Measurements from ENCODE around the gene PTH2.
A peak's percentile ranks its signal among the peaks of the same experiment; 100 is the strongest.
"Not testable (repeated sequence)": the region's sequence is repeated elsewhere in the genome, so short reads cannot be mapped to it uniquely, and the experiment has no call there.

The PTH2 gene

GRCh38 chr19:49423071-49423984 lies at the start of gene PTH2:
Gene PTH2 (minus strand): TSS chr19:49423441. CDS start chr19:49423339, 102 bp downstream.
- no peak for DNase-seq

GRCh38 chr19:49472936-49473335 lies 49.7 kb upstream of the PTH2 start:
- peak; percentile 42 for DNase-seq

- DNase-seq: no peak
Measured at GRCh38 chr19:49470615-49470978, 47.4 kb upstream of the PTH2 start.

GRCh38 chr19:49469828-49470614 lies 46.8 kb upstream of the PTH2 start:
- DNase-seq: peak; percentile 85

GRCh38 chr19:49468746-49469447 lies 45.7 kb upstream of the PTH2 start:
- DNase-seq: peak; percentile 84

GRCh38 chr19:49468199-49468598 lies 45.0 kb upstream of the PTH2 start:
- no peak for DNase-seq

GRCh38 chr19:49465371-49465770 lies 42.1 kb upstream of the PTH2 start:
- DNase-seq: no peak

- no peak for DNase-seq
Measured at GRCh38 chr19:49463960-49464740, 40.9 kb upstream of the PTH2 start.

- DNase-seq: no peak
Measured at GRCh38 chr19:49462492-49462891, 39.3 kb upstream of the PTH2 start.

- DNase-seq: no peak
Measured at GRCh38 chr19:49461656-49462055, 38.4 kb upstream of the PTH2 start.

GRCh38 chr19:49461130-49461529 lies 37.9 kb upstream of the PTH2 start:
- not testable (repeated sequence) for DNase-seq

- DNase-seq: no peak
Measured at GRCh38 chr19:49459388-49459787, 36.1 kb upstream of the PTH2 start.

- no peak for DNase-seq
Measured at GRCh38 chr19:49458567-49458903, 35.3 kb upstream of the PTH2 start.

- DNase-seq: no peak
Measured at GRCh38 chr19:49456326-49456725, 33.1 kb upstream of the PTH2 start.

GRCh38 chr19:49455773-49456172 lies 32.5 kb upstream of the PTH2 start:
- DNase-seq: no peak

- DNase-seq: peak; percentile 23
Measured at GRCh38 chr19:49453757-49454240, 30.6 kb upstream of the PTH2 start.

GRCh38 chr19:49453013-49453756 lies 29.9 kb upstream of the PTH2 start, which contains the start of gene ALDH16A1:
Gene ALDH16A1 (plus strand): TSS chr19:49453225. CDS start chr19:49453332, 107 bp downstream.
- peak; percentile 98 for DNase-seq

GRCh38 chr19:49451430-49452181 lies 28.4 kb upstream of the PTH2 start, which contains the start of gene PIH1D1:
Gene PIH1D1 (minus strand): TSS chr19:49451814. CDS start chr19:49451574, 240 bp downstream.
- peak; percentile 97 for DNase-seq

GRCh38 chr19:49450405-49450804 lies 27.2 kb upstream of the PTH2 start:
- DNase-seq: no peak

- no peak for DNase-seq
Measured at GRCh38 chr19:49448432-49448786, 25.2 kb upstream of the PTH2 start.

Data from stimulated activated CD4-positive, alpha-beta T cell treated with anti-CD3 and anti-CD28 coated beads, Interleukin-15, amount 100 ng/mL, for 24 hours (primary cell).